Nucleus accumbens (tissue), 56 donors: ENCODE measurements around the gene TOR1AIP2.

ENCODE experiments used
- DNase-seq, 56 donors: peaks; one replicate each; lab custom pipeline; 2025; lab: John Stamatoyannopoulos, UW

TOR1AIP2 gene

GRCh38 chr1:179826626-179827280 is 50.9 kb downstream of the TOR1AIP2 start:
- DNase-seq: no peak

GRCh38 chr1:179825798-179826460 is 51.7 kb downstream of the TOR1AIP2 start:
- DNase-seq: no peak

- no peak for DNase-seq
These were observed 52.4 kb downstream of the TOR1AIP2 start for GRCh38 chr1:179825206-179825605.

- DNase-seq: no peak
These were observed 53.3 kb downstream of the TOR1AIP2 start for GRCh38 chr1:179824265-179824664.

- DNase-seq: no peak
These were observed 53.9 kb downstream of the TOR1AIP2 start for GRCh38 chr1:179823693-179824092.

- DNase-seq: no peak
These were observed 55.5 kb downstream of the TOR1AIP2 start for GRCh38 chr1:179822065-179822464.

GRCh38 chr1:179821524-179821923 is 56.1 kb downstream of the TOR1AIP2 start:
- DNase-seq: no peak

- no peak for DNase-seq
These were observed 57.2 kb downstream of the TOR1AIP2 start for GRCh38 chr1:179820226-179820970.

- DNase-seq: no peak
These were observed 58.8 kb downstream of the TOR1AIP2 start for GRCh38 chr1:179818743-179819173.

GRCh38 chr1:179818260-179818659 is 59.3 kb downstream of the TOR1AIP2 start:
- DNase-seq: no peak

GRCh38 chr1:179817789-179818188 is 59.8 kb downstream of the TOR1AIP2 start:
- DNase-seq: no peak

- no peak for DNase-seq
These were observed 60.5 kb downstream of the TOR1AIP2 start for GRCh38 chr1:179817056-179817455.

- peak in 1 of 56 donors; percentile 5 for DNase-seq
These were observed 61.2 kb downstream of the TOR1AIP2 start for GRCh38 chr1:179816196-179816960.

GRCh38 chr1:179815641-179816040 is 62.0 kb downstream of the TOR1AIP2 start:
- DNase-seq: peak in 1 of 56 donors; percentile 41

- DNase-seq: peak in 4 of 56 donors; percentile 56 to 73 (median 70)
These were observed 63.1 kb downstream of the TOR1AIP2 start for GRCh38 chr1:179814546-179814838.

- peak in 1 of 56 donors; percentile 38 for DNase-seq
These were observed 63.7 kb downstream of the TOR1AIP2 start for GRCh38 chr1:179813626-179814545.

GRCh38 chr1:179812501-179813292 is 64.9 kb downstream of the TOR1AIP2 start:
- no peak for DNase-seq

- DNase-seq: no peak
These were observed 67.3 kb downstream of the TOR1AIP2 start for GRCh38 chr1:179810367-179810715.
